Left lung (tissue), 10 donors: ENCODE results near the gene DMRT2. TPM values are rescaled to one million over a fixed set of nuclear protein-coding genes. Genes with fewer than 3 reads are reported as not detected.

Experiments
- ATAC-seq: fragments of 200-7000 bp; cut with Tn5 transposase; one replicate; pipeline ENCODE4 v1.9.1; 2020; ENCODE audit warnings: moderate library complexity
- DNase-seq, 4 donors: peaks; one replicate each; pipeline ENCODE4 v3.0.0-alpha.2; 2013 to 2020
- H3K27ac ChIP-seq, 2 donors: fragments of 200-600 bp; sonication (generic) in 1 of 2; one replicate each; pipeline versions ENCODE4 v1.5.0 to v1.8.0; 2020 to 2021
- H3K27me3 ChIP-seq, 2 donors: fragments of 200-600 bp; sonication (generic) in 1 of 2; one replicate each; pipeline versions ENCODE4 v1.5.0 to v1.8.0; 2020 to 2021
- H3K36me3 ChIP-seq, 2 donors: fragments of 200-600 bp; sonication (generic) in 1 of 2; one replicate each; pipeline versions ENCODE4 v1.5.0 to v1.8.0; 2020 to 2021
- H3K4me1 ChIP-seq, 2 donors: fragments of 200-600 bp; one replicate each; pipeline ENCODE4 v1.8.0; 2021
- H3K4me3 ChIP-seq, 2 donors: fragments of 200-600 bp; sonication (generic) in 1 of 2; one replicate each; pipeline versions ENCODE4 v1.5.0 to v1.8.0; 2020 to 2021; ENCODE audit warnings: mild to moderate bottlenecking in 1 of 2
- H3K9me3 ChIP-seq, 2 donors: fragments of 200-600 bp; sonication (generic) in 1 of 2; one replicate each; pipeline versions ENCODE4 v1.5.0 to v1.8.0; 2020 to 2021
- CTCF ChIP-seq, 2 donors: fragments of 200-600 bp; sonication (generic) in 1 of 2; IDR thresholded peaks; one replicate each; pipeline versions ENCODE4 v1.5.0 to v1.8.0; 2021; ENCODE audit warnings: antibody characterized with exemption in 2 of 2
- intact Hi-C, 2 donors: fragments of 100-400 bp; cut with DNase I; formaldehyde crosslinking; loops; one replicate each; pipeline versions ENCODE4 v1.11.2 to v1.14.2; 2022
- polyA plus RNA-seq, 6 donors: library from polyadenylated mRNA; unstranded; fragments of 120-200 nt; gene quantifications; one replicate each; pipeline ENCODE4 v1.2.1, GENCODE V29; 2013; ENCODE audit not compliant: insufficient read length in 6 of 6
- total RNA-seq, 2 donors: library from RNA; stranded (reverse); fragmentation: NEBNext Ultra II Directional; extraction: Animal tissue kit (Norgen Biotek cat#: 25700); gene quantifications; one replicate each; pipeline ENCODE4 v1.2.1, GENCODE V29; 2021
- donor health status: DM: no; HTN: yes; CAD: no.
- donor health status: DM: no; HTN: no; CAD: no.

Gene DMRT2
- total and polyA plus RNA-seq, 8 donors, result 0.09 to 0.76 (median 0.29) TPM; not detected in 4

GRCh38 chr9:1049641-1050040 lies 516 bp upstream of the DMRT2 start:
- TF ChIP-seq CTCF (IDR thresholded peaks at IDR 0.05), result no peak
- Histone ChIP-seq H3K36me3 (no peaks in the 10 kb centered on the region), H3K4me1 (peaks cover 5 to 57% of the 10 kb centered on the region in 2 donors), H3K4me3 (no peak overlapping the region), H3K27me3 (peaks cover 97 to 100% of the 10 kb centered on the region in 2 donors), H3K9me3 (no peaks in the 10 kb centered on the region), H3K27ac (no peak overlapping the region)
- peak in 1 of 4 donors; percentile 34 for DNase-seq
- ATAC-seq, result no peak
- intact Hi-C loops, result no loop called here

DNA sequence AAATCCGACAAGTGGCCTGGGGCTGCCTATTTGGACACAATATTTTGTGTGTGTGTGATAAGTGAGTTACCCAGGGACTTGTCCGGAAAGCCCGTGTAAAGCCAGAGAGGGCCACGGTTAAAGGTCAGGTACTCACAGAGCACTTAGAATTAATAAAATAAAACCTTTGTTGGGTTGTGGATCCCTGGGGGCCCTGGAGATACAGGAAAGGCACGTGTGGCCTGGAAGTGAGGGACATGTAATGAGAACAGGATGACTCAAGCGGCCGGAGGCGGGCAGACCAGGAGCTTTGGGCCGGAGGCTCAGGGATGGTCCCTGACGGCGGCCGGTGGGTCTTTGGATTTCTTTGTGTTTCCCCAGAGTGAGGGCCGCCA lies 1.0 kb downstream of the DMRT2 start:
- Histone ChIP-seq H3K27me3 (peaks cover 98 to 100% of the 10 kb centered on the region in 2 donors), H3K4me1 (peaks cover 5 to 46% of the 10 kb centered on the region in 2 donors), H3K9me3 (no peaks in the 10 kb centered on the region), H3K27ac (no peak overlapping the region), H3K4me3 (peak overlapping the region in 1 of 2 donors; percentile 8), H3K36me3 (no peaks in the 10 kb centered on the region)
- intact Hi-C loops, result no loop called here
- DNase-seq, result no peak
- TF ChIP-seq CTCF (IDR thresholded peaks at IDR 0.05), result no peak
- ATAC-seq, result no peak

GRCh38 chr9:1051584-1052275 lies 1.6 kb downstream of the DMRT2 start:
- H3K4me3 ChIP-seq, result peak overlapping the region in 1 of 2 donors; percentile 8
- peak in 2 of 4 donors; percentile 64 to 86 for DNase-seq
- intact Hi-C loops, result no loop called here
- TF ChIP-seq CTCF (IDR thresholded peaks at IDR 0.05), result no peak
- no peaks in the 10 kb centered on the region for H3K36me3 ChIP-seq
- no peak overlapping the region for H3K27ac ChIP-seq
- H3K9me3 ChIP-seq, result no peaks in the 10 kb centered on the region
- peaks cover 98 to 100% of the 10 kb centered on the region in 2 donors for H3K27me3 ChIP-seq
- peak; percentile 64 for ATAC-seq
- peaks cover 5 to 44% of the 10 kb centered on the region in 2 donors for H3K4me1 ChIP-seq

- H3K4me3 ChIP-seq, result peak overlapping the region in 1 of 2 donors; percentile 8
Observed at GRCh38 chr9:1052365-1053281, 2.5 kb downstream of the DMRT2 start.

More at GRCh38 chr9:1052365-1053281, 2.5 kb downstream of the DMRT2 start:
- peak in 1 of 4 donors; percentile 63 for DNase-seq
- Histone ChIP-seq H3K27me3 (peaks cover 96 to 100% of the 10 kb centered on the region in 2 donors), H3K4me1 (peaks cover 5 to 36% of the 10 kb centered on the region in 2 donors), H3K27ac (no peak overlapping the region), H3K36me3 (no peaks in the 10 kb centered on the region), H3K9me3 (no peaks in the 10 kb centered on the region)
- intact Hi-C loops, result no loop called here
- no peak for ATAC-seq
- TF ChIP-seq CTCF (IDR thresholded peaks at IDR 0.05), result no peak
